Activated naive CD4-positive, alpha-beta T cell treated with Interleukin-2 at 50 U/mL for 16 hours (primary cell): ENCODE measurements around the gene MBP.
"Not testable (repeated sequence)": the region's sequence is repeated elsewhere in the genome, so short reads cannot be mapped to it uniquely, and the experiment has no call there.

Experiments used
- DNase-seq: peaks from one replicate; pipeline ENCODE4 v3.0.0-alpha.2; 2020

MBP gene

GRCh38 chr18:77021075-77021474, 111.5 kb downstream of the MBP start:
- DNase-seq = no peak

GRCh38 chr18:77020561-77020960, 112.0 kb downstream of the MBP start:
- no peak for DNase-seq

- DNase-seq = no peak
Measured at GRCh38 chr18:77019641-77020040, 112.9 kb downstream of the MBP start.

GRCh38 chr18:77018650-77019049, 113.9 kb downstream of the MBP start:
- not testable (repeated sequence) for DNase-seq

- DNase-seq = no peak
Measured at GRCh38 chr18:77017355-77017754, 115.2 kb downstream of the MBP start.

GRCh38 chr18:77016936-77017335, 115.6 kb downstream of the MBP start:
- DNase-seq = no peak

DNA sequence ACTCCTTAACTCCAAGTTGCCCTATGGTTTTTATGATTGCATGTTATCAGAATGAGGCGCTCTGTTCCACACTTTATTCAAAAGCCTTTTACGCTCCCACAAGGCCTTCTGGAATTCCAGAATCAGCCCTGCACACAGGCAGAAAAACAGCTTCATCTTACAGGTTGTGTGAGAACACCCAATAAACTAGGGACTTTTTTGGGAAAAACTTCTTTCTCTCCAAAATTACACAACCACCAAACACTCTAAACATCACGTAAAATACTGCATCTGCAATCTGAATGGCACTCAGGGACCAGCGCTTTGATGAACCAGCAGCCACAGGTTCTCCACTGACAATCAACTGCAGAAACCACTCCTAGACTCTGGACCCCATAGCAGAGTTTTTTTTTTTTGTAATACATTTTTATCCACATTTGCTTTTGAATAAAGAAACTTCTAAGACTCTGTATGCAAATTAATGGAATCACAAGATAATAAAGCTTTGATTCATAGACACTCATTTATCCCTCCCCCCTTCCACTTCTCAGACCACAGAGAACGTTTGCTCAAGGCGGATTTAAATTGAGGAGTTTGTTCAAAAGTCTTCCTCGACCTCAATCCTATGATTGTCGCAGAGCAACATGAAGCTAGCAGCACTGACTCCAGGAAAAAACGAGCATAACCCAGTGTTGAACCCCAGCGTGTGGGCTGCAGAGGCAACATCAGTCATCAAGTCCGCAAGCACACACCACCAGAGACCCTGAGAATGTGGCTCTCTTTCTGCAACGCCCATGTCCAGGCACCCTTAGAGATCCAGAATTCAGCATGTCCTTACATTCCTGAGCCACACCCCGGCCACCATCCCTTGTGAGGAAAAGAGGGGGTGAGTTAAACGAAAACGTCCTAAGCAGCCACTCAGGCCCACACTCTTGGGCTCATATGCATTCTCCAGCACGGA, 116.5 kb downstream of the MBP start:
- DNase-seq = no peak

- DNase-seq = no peak
Measured at GRCh38 chr18:77015169-77015568, 117.4 kb downstream of the MBP start.

DNA sequence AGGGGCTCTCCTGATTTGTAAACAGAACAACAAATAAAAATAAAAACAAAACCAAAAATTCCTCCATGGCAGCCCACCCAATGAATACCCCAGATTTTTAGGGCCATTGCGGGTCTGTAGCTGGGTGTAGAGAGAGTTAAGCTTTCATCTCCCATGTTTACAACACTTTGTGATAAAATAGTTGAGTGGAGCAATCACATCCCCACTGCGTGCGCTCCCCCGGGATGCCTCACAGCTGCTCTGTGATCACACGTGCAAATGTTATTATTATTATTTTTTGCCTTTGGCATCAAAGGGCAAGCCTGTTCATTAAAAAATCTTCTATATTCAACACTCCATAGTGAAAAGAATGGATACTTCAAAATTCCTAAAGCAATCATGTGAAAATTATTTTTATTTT, 118.0 kb downstream of the MBP start:
- DNase-seq = no peak

DNA sequence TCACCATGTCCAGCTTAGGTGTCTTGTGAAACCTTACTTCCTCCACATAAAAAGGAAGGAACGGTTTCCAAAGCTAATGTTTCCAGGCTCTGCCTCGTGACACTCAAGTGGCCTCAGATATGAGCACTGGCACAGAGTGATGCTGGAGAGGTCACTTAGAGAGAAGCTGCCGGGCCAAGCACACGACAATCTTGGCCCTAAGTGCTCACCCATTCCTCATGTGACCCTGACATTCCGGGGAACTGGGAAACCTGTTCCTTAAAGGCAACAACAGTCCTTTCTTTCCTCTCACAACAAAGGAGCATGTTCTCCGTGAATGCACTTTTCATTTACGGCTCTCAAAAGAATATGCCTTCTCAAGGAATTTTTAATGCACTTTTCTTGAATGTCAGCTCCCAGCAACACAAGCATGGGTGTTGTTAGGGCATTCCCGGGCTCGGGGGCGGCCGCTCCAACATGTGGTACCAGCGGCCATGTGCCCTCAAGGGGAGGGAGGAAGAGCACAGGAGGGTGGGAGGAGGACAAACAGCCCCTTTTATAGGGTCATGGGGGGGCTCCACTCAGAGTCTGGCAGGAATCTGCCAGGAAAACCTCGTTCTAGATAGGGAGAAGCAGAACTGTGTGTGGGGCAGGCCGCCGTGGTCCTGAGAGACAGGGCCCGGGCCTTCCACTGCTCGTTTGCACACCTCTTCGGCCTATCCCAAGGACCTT, 118.6 kb downstream of the MBP start:
- DNase-seq = no peak

DNA sequence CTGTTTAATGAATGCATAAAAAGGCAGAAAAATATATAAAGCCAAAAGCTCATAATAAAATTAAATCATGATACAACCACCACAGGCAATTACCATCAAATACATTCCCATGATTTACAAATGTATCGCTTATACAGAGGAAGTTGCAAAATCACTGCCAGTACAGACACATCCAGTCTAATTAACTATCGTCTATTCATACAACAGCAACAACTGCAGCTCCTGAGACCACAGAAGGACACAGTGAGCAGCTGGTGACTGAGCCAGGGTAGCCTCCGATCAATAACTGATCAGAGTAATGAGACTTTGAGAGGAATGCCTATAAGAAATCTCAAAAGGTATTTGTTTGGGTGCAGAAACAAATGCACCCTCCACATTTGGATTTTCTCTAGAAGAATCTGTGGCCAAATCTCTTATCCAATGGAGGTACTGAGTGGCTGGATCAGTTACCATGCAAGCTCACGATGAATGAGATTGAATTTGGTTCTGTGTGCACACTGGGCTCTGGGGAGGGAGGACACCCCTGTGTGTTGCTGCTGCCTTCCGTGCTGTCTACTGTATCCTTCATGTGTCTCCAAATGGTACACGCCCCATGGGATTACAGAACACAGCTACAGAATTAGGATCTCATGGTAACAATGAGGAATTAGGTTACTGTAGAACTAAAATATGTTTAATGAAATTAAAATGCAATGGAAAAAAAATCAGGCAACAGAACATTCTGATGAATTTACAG, 119.6 kb downstream of the MBP start:
- DNase-seq = no peak

GRCh38 chr18:77012120-77012519, 120.5 kb downstream of the MBP start:
- DNase-seq = no peak

- DNase-seq = no peak
Measured at GRCh38 chr18:77009675-77010074, 122.9 kb downstream of the MBP start.

GRCh38 chr18:77008576-77009315, 123.8 kb downstream of the MBP start:
- no peak for DNase-seq

DNA sequence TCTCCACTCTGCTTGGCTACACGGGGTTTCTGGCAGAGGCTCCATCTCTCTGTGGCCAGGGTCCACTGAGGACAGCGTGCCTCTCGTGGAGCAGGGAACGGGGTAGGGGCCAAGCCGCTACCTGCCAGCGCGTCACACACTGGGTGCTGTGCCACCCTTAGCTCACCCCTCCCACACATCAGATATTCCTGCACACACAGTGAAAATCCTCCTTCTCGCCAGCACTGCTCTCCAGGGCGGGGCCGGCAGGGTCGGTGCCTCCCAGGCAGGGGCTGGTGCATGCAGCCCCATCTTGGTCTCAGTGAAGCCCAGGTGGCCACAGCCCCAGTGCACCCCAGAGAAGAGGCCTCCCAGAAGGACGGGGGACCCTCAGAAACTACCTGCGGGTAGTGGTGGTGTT, 124.6 kb downstream of the MBP start:
- no peak for DNase-seq

GRCh38 chr18:77007251-77007650, 125.3 kb downstream of the MBP start:
- DNase-seq = no peak

- DNase-seq = no peak
Measured at GRCh38 chr18:77006305-77007175, 126.0 kb downstream of the MBP start.

DNA sequence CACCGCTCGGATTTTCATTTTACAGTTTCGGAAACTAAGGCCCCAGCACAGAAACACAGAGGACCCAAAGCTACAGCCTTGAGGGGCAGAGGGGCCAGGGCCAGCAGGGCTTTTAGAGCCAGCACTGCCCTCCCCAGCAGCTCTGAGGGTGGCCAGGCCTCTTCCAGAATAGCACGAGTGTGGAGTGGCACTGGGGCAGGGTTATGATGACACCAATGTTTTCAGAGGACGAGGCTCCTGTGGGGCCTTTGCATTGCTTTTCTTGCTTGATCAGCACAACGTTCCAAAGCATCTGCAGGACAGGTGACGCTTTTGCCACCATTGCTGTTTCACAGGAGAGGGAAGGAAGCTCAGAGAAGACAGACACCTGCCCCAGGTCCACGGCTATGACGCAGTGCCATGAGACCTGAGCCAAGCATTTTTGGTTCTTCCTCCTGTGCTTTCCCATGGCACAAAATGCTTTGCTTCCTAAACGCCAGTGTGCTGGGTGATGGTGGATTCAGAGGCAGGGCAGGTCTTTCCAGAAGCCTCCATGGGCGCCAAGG, 126.9 kb downstream of the MBP start:
- no peak for DNase-seq

DNA sequence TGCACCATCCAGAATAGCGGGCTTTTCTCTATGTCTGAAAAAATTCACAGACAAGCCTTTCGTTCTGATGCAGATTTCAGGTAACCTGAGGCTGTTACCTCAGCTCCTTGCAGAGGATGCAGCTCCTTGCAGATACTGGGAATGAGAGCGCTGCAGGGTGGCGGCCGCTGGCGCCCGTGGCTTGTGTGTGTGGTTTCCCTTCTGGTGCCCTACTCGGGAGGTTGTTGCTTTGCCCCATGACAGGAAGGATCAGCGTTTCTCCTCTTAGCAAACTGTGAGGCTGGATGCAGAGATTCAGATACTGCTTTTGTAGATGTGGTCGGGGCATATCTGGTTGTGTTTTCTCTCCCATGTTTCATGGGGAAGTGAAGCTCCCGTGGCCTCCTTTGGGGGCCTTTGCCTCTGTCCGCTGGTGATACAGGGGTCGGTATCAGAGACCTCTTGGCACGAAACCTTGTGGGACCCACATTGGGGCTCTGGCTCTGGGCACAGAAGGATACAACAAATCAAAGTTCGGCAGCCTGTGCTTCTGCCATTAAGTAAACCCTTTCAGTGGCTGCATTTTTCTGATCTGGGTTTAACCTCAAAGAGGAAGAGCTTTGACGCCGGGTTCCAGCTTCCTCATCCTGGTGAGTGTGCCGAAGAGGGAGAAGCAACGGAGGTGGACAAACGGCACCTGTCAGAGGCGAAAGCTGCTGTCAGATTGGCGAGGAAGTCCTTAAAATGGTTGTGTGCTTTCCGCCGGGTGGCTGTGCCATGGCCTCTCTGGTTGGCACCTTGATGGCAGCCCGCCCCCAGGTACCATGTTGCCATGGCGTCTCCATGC, 127.8 kb downstream of the MBP start:
- DNase-seq = no peak

GRCh38 chr18:77003316-77003715, 129.3 kb downstream of the MBP start:
- DNase-seq = no peak

GRCh38 chr18:77002496-77002895, 130.1 kb downstream of the MBP start:
- no peak for DNase-seq
